ENCODE measurements around the gene DGCR6.
"Not testable (repeated sequence)": the region's sequence is repeated elsewhere in the genome, so short reads cannot be mapped to it uniquely, and the experiment has no call there.

DNA sequence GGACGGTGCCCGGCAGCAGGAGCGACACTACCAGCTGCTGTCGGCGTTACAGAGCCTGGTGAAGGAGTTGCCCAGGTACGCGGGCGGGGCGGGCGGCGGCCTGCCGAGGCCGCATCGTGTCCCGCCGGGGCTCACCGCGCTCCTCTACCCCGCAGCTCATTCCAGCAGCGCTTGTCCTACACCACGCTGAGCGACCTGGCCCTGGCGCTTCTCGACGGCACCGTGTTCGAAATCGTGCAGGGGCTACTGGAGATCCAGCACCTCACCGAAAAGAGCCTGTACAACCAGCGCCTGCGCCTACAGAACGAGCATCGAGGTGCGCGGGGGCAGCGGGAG lies 258 bp downstream of the DGCR6 start:
- TF ChIP-seq, protein P1, sequence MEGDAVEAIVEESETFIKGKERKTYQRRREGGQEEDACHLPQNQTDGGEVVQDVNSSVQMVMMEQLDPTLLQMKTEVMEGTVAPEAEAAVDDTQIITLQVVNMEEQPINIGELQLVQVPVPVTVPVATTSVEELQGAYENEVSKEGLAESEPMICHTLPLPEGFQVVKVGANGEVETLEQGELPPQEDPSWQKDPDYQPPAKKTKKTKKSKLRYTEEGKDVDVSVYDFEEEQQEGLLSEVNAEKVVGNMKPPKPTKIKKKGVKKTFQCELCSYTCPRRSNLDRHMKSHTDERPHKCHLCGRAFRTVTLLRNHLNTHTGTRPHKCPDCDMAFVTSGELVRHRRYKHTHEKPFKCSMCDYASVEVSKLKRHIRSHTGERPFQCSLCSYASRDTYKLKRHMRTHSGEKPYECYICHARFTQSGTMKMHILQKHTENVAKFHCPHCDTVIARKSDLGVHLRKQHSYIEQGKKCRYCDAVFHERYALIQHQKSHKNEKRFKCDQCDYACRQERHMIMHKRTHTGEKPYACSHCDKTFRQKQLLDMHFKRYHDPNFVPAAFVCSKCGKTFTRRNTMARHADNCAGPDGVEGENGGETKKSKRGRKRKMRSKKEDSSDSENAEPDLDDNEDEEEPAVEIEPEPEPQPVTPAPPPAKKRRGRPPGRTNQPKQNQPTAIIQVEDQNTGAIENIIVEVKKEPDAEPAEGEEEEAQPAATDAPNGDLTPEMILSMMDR (IDR thresholded peaks at IDR 0.05) = not testable (repeated sequence)
- not testable (repeated sequence) for TF ChIP-seq POLR2A (IDR thresholded peaks at IDR 0.05)

Measured in Peyer's patch (tissue), 4 donors.